H9 (cell line): ENCODE results near the gene UVRAG. TPM values are rescaled to one million over a fixed set of nuclear protein-coding genes. Genes with fewer than 3 reads are reported as not detected.

Experiments used
- DNase-seq: peaks from one replicate; pipeline ENCODE4 v3.0.0-alpha.2; 2017
- H2AFZ ChIP-seq: one replicate; pipeline ENCODE4 v1.6.1; 2013; ENCODE audit warnings: mild to moderate bottlenecking, low read length, control low read depth, moderate library complexity
- H2AK5ac ChIP-seq: 2 replicates; pipeline ENCODE4 v1.6.1; 2013; ENCODE audit warnings: low read length, control low read depth, mixed read lengths; ENCODE audit not compliant: insufficient read length
- H2BK120ac ChIP-seq: one replicate; pipeline ENCODE4 v1.6.1; 2013; ENCODE audit warnings: low read depth, mild to moderate bottlenecking, low read length, control low read depth, inconsistent platforms; ENCODE audit not compliant: poor library complexity, severe bottlenecking
- H2BK12ac ChIP-seq: 2 replicates; pipeline ENCODE4 v1.6.1; 2013; ENCODE audit warnings: low read length, control low read depth, mixed read lengths, low read depth; ENCODE audit not compliant: insufficient read length
- H2BK15ac ChIP-seq: 2 replicates; pipeline ENCODE4 v1.6.1; 2013; ENCODE audit warnings: low read depth, low read length, control low read depth
- H2BK20ac ChIP-seq: one replicate; pipeline ENCODE4 v1.6.1; 2013; ENCODE audit warnings: low read depth, mild to moderate bottlenecking, low read length, control low read depth, inconsistent platforms; ENCODE audit not compliant: poor library complexity, severe bottlenecking
- H2BK5ac ChIP-seq: 2 replicates; pipeline ENCODE4 v1.6.1; 2013; ENCODE audit warnings: low read length, control low read depth, mixed read lengths; ENCODE audit not compliant: insufficient read length
- H3K14ac ChIP-seq: 2 replicates; pipeline ENCODE4 v1.6.1; 2013; ENCODE audit warnings: low read length, control low read depth; ENCODE audit not compliant: insufficient read depth
- H3K18ac ChIP-seq: 2 replicates; pipeline ENCODE4 v1.6.1; 2013; ENCODE audit warnings: low read depth, mild to moderate bottlenecking, mixed read lengths, low read length, control low read depth; ENCODE audit not compliant: insufficient read length
- H3K23ac ChIP-seq: 2 replicates; pipeline ENCODE4 v1.6.1; 2013; ENCODE audit warnings: low read length, control low read depth, mixed read lengths, low read depth; ENCODE audit not compliant: insufficient read length
- H3K23me2 ChIP-seq: 2 replicates; pipeline ENCODE4 v1.6.1; 2013; ENCODE audit warnings: low read depth, mild to moderate bottlenecking, mixed read lengths, low read length, control low read depth; ENCODE audit not compliant: insufficient read length, poor library complexity, severe bottlenecking
- H3K27ac ChIP-seq: 2 replicates; pipeline ENCODE4 v1.5.1; 2013; ENCODE audit warnings: low read length, control low read depth, mixed read lengths, low read depth; ENCODE audit not compliant: insufficient read length
- H3K27me3 ChIP-seq: 2 replicates; pipeline ENCODE4 v1.6.1; 2013; ENCODE audit warnings: low read length, control low read depth, inconsistent platforms; ENCODE audit not compliant: insufficient read depth
- H3K4ac ChIP-seq: 2 replicates; pipeline ENCODE4 v1.6.1; 2013; ENCODE audit warnings: low read depth, mild to moderate bottlenecking, control low read depth, inconsistent platforms, low read length, moderate library complexity
- H3K4me1 ChIP-seq: 2 replicates; pipeline ENCODE4 v1.6.1; 2013; ENCODE audit warnings: low read length, control low read depth, inconsistent platforms; ENCODE audit not compliant: insufficient read depth
- H3K4me2 ChIP-seq: 2 replicates; pipeline ENCODE4 v1.6.1; 2013; ENCODE audit warnings: low read length, control low read depth, mixed read lengths; ENCODE audit not compliant: insufficient read length, insufficient read depth
- H3K56ac ChIP-seq: 2 replicates; pipeline ENCODE4 v1.6.1; 2013; ENCODE audit warnings: low read depth, mild to moderate bottlenecking, mixed read lengths, low read length, control low read depth; ENCODE audit not compliant: insufficient read length
- H3K79me1 ChIP-seq: 2 replicates; pipeline ENCODE4 v1.6.1; 2013; ENCODE audit warnings: low read depth, mild to moderate bottlenecking, moderate library complexity, low read length, control low read depth, inconsistent platforms; ENCODE audit not compliant: insufficient read depth, poor library complexity, severe bottlenecking
- H3K79me2 ChIP-seq: 2 replicates; pipeline ENCODE4 v1.6.1; 2013; ENCODE audit warnings: low read length, control low read depth, inconsistent platforms; ENCODE audit not compliant: insufficient read depth
- H3K9ac ChIP-seq: 2 replicates; pipeline ENCODE4 v1.6.1; 2013; ENCODE audit warnings: low read length, control low read depth, mixed read lengths; ENCODE audit not compliant: insufficient read length; ENCODE audit errors: extremely low read depth
- H3K9me3 ChIP-seq: one replicate; pipeline ENCODE4 v1.6.1; 2013; ENCODE audit warnings: low read depth, low read length, inconsistent platforms; ENCODE audit not compliant: control insufficient read depth
- H3T11ph ChIP-seq: one replicate; pipeline ENCODE4 v1.6.1; 2013; ENCODE audit warnings: mild to moderate bottlenecking, low read length, control low read depth, inconsistent platforms
- H4K20me1 ChIP-seq: one replicate; pipeline ENCODE4 v1.6.1; 2013; ENCODE audit not compliant: control insufficient read depth, insufficient read length, insufficient read depth
- H4K5ac ChIP-seq: 2 replicates; pipeline ENCODE4 v1.6.1; 2013; ENCODE audit warnings: low read depth, mild to moderate bottlenecking, mixed read lengths, low read length, control low read depth; ENCODE audit not compliant: insufficient read length
- H4K8ac ChIP-seq: replicated peaks from 2 replicates; pipeline ENCODE4 v1.6.1; 2013; ENCODE audit warnings: low read length, control low read depth, mixed read lengths, low read depth; ENCODE audit not compliant: insufficient read length
- H4K91ac ChIP-seq: 2 replicates; pipeline ENCODE4 v1.6.1; 2013; ENCODE audit warnings: low read depth, mild to moderate bottlenecking, moderate library complexity, mixed read lengths, low read length, control low read depth; ENCODE audit not compliant: insufficient read length
- H3K27ac Mint-ChIP-seq, 3 experiments: 2 replicates in 2 of 3; 3 replicates in 1 of 3; pipeline ENCODE4 v1.8.0; 2020 to 2021; ENCODE audit warnings: mixed read lengths in 3 of 3, mild to moderate bottlenecking in 1 of 3, moderate library complexity in 1 of 3
- H3K27me3 Mint-ChIP-seq: 2 replicates; pipeline ENCODE4 v1.8.0; 2021; ENCODE audit warnings: low read depth, mild to moderate bottlenecking, moderate library complexity, mixed read lengths
- H3K36me3 Mint-ChIP-seq, 3 experiments: 2 replicates in 2 of 3; 3 replicates in 1 of 3; pipeline ENCODE4 v1.8.0; 2020 to 2021; ENCODE audit warnings: low read depth in 3 of 3, mixed read lengths in 3 of 3; ENCODE audit not compliant: insufficient read depth in 1 of 3
- H3K4me1 Mint-ChIP-seq, 2 experiments: 2 replicates each; pipeline ENCODE4 v1.8.0; 2020; ENCODE audit warnings: mixed read lengths in 2 of 2
- H3K4me3 Mint-ChIP-seq, 2 experiments: 2 replicates in 1 of 2; 3 replicates in 1 of 2; pipeline ENCODE4 v1.8.0; 2020 to 2021; ENCODE audit warnings: mild to moderate bottlenecking in 2 of 2, mixed read lengths in 2 of 2, moderate library complexity in 1 of 2
- H3K9me3 Mint-ChIP-seq, 2 experiments: 2 replicates in 1 of 2; 3 replicates in 1 of 2; pipeline ENCODE4 v1.8.0; 2020; ENCODE audit warnings: mild to moderate bottlenecking in 2 of 2, mixed read lengths in 2 of 2, moderate library complexity in 1 of 2
- CTCF ChIP-seq: fragments of 200-600 bp; sonication (generic); conservative IDR thresholded peaks from 3 replicates; pipeline ENCODE4 v1.8.0; 2021; ENCODE audit warnings: antibody characterized with exemption, mild to moderate bottlenecking
- WGBS: extraction: QIAGEN DNeasy Blood & Tissue Kit; methylation state at CpG from one replicate; pipeline ENCODE4 v1.1.7; 2013; ENCODE audit warnings: missing lambda C conversion rate, low lambda C conversion rate, mixed read lengths; ENCODE audit not compliant: insufficient read length; ENCODE audit errors: extremely low coverage; 5-methylcytosine and 5-hydroxymethylcytosine counted together
- total RNA-seq: library from RNA; stranded (reverse); gene quantifications from 2 replicates; pipeline ENCODE4 v1.2.1, GENCODE V29; 2021

UVRAG gene
- total RNA-seq, 1 experiment from 2014 or later, result 18.5 TPM

GRCh38 chr11:76131142-76131541 is 316.1 kb downstream of the UVRAG start:
- Mint-ChIP-seq H3K9me3 (no peaks in the 10 kb centered on the region; a peak in 2 of 5 replicates), H3K27me3 (no peaks in the 10 kb centered on the region), H3K27ac (no peak overlapping the region), H3K36me3 (peaks cover 3 to 13% (median 6%) of the 10 kb centered on the region in 3 experiments; a peak in 5 of 7 replicates), H3K4me1 (no peaks in the 10 kb centered on the region), H3K4me3 (no peak overlapping the region)
- Histone ChIP-seq H3K14ac (no peak overlapping the region), H3K56ac (no peak overlapping the region), H3K79me1 (no peaks in the 10 kb centered on the region), H3K27me3 (no peaks in the 10 kb centered on the region), H3K23me2 (no peaks in the 10 kb centered on the region), H2BK12ac (no peak overlapping the region), H3K9me3 (no peaks in the 10 kb centered on the region), H2BK5ac (no peak overlapping the region), H3K4ac (no peak overlapping the region), H3T11ph (no peak overlapping the region), H4K8ac (no peak overlapping the region), H3K9ac (no peak overlapping the region), H4K20me1 (no peaks in the 10 kb centered on the region), H2AFZ (no peak overlapping the region), H2BK15ac (no peak overlapping the region), H3K79me2 (no peaks in the 10 kb centered on the region), H4K91ac (no peak overlapping the region), H4K5ac (no peak overlapping the region), H3K4me1 (no peaks in the 10 kb centered on the region), H3K27ac (no peak overlapping the region), H3K18ac (no peak overlapping the region), H3K4me2 (no peak overlapping the region), H2BK20ac (no peak overlapping the region), H2AK5ac (no peak overlapping the region), H3K23ac (no peak overlapping the region), H2BK120ac (no peak overlapping the region)
- no CpG with 5 or more reads among the region's 2 CpGs for WGBS
- DNase-seq, result no peak
- no peak for TF ChIP-seq CTCF
